AG04450 (cell line): ENCODE data around the gene SLC35G2. TPM values are rescaled to one million over a fixed set of nuclear protein-coding genes. Genes with fewer than 3 reads are reported as not detected.

Experiments used
- CTCF ChIA-PET: fragments of 300-600, 350-600 bp; formaldehyde crosslinking; extraction: SDS; loops from one replicate; lab custom pipeline; 2022; ENCODE audit warnings: antibody characterized with exemption, inconsistent platforms; lab: Charles Lee
- POLR2A ChIA-PET: fragments of 350-600 bp; formaldehyde crosslinking; extraction: SDS; loops from one replicate; lab custom pipeline; 2021; ENCODE audit warnings: antibody characterized with exemption, inconsistent platforms; lab: Yijun Ruan, JAX
- DNase-seq: peaks from one replicate; pipeline ENCODE4 v3.0.0-alpha.2; 2011; ENCODE audit warnings: low read depth, low spot score
- H3K27ac ChIP-seq: one replicate; pipeline ENCODE4 v1.5.1; 2012; ENCODE audit warnings: low read depth, low read length, control low read depth
- H3K27me3 ChIP-seq: one replicate; pipeline ENCODE4 v1.6.0; 2012; ENCODE audit warnings: low read length; ENCODE audit not compliant: control insufficient read depth, insufficient read depth
- H3K4me3 ChIP-seq: 2 replicates; pipeline ENCODE4 v1.5.1; 2011; ENCODE audit warnings: mild to moderate bottlenecking, low read depth, low read length, control low read depth
- H3K9me3 ChIP-seq: 2 replicates; pipeline ENCODE4 v1.5.1; 2012; ENCODE audit warnings: low read length; ENCODE audit not compliant: control insufficient read depth, insufficient read depth
- CTCF ChIP-seq: IDR thresholded peaks from 2 replicates; pipeline ENCODE4 v1.5.1; 2011; ENCODE audit warnings: low read depth, low read length, control low read depth, inconsistent platforms
- polyA plus RNA-seq: library from polyadenylated mRNA; depleted of rRNA; stranded (reverse); fragments of >200 nt; gene quantifications from 2 replicates; pipeline ENCODE4 v1.2.3, GENCODE V29; 2011

The SLC35G2 gene
- polyA plus RNA-seq, 1 experiment: 18.1 TPM

- no peak overlapping the region for H3K4me3 ChIP-seq
- DNase-seq: no peak
- CTCF ChIA-PET: interaction anchor here (0.9 kb wide), 1 partner anchor 197 kb away, joined by 3 read pairs; no protein-coding TSS in a partner anchor
- H3K9me3 ChIP-seq: no peaks in the 10 kb centered on the region; the same call in 1 of the 2 replicates
- H3K27ac ChIP-seq: no peak overlapping the region
- TF ChIP-seq CTCF: no peak
- no peaks in the 10 kb centered on the region for H3K27me3 ChIP-seq
- POLR2A ChIA-PET: no interaction called here
Measured at GRCh38 chr3:136817448-136817847, 1.5 kb upstream of the SLC35G2 start.

GRCh38 chr3:136818191-136818768, 646 bp upstream of the SLC35G2 start:
- H3K27ac ChIP-seq: peak overlapping the region; percentile 96

GRCh38 chr3:136819392-136819730, 435 bp downstream of the SLC35G2 start:
- H3K4me3 ChIP-seq: peak overlapping the region; percentile 80
- POLR2A ChIA-PET: interaction anchor here (0.9 to 1.0 kb wide), 2 partner anchors 32 to 67 kb away, joined by 3 to 4 read pairs; partner anchors contain the start of gene STAG1
- CTCF ChIA-PET: interaction anchor here (1.6 kb wide), 1 partner anchor 195 kb away, joined by 9 read pairs; no protein-coding TSS in a partner anchor
- H3K27me3 ChIP-seq: no peaks in the 10 kb centered on the region
- DNase-seq: no peak
- peak overlapping the region; percentile 96 for H3K27ac ChIP-seq
- TF ChIP-seq CTCF: no peak
- H3K9me3 ChIP-seq: no peaks in the 10 kb centered on the region; the same call in 1 of the 2 replicates

More at GRCh38 chr3:136818191-136818768, 646 bp upstream of the SLC35G2 start:
- POLR2A ChIA-PET: interaction anchor here (0.9 to 1.0 kb wide), 2 partner anchors 31 to 66 kb away, joined by 3 to 4 read pairs; partner anchors contain the start of gene STAG1
- no peaks in the 10 kb centered on the region for H3K27me3 ChIP-seq
- CTCF ChIA-PET: interaction anchor here (0.9 kb wide), 1 partner anchor 196 kb away, joined by 3 read pairs; no protein-coding TSS in a partner anchor
- DNase-seq: peak; percentile 59
- H3K9me3 ChIP-seq: no peaks in the 10 kb centered on the region; the same call in 1 of the 2 replicates
- H3K4me3 ChIP-seq: peak overlapping the region; percentile 80
- TF ChIP-seq CTCF: no peak

- ChIA-PET CTCF (interaction anchor here (1.3 to 1.6 kb wide), 3 partner anchors 68 to 514 kb away, joined by 3 to 9 read pairs (median 3); partner anchors contain the start of gene STAG1), POLR2A (interaction anchor here (0.6 to 1.0 kb wide), 3 partner anchors 35 to 67 kb away, joined by 3 read pairs; no protein-coding TSS in a partner anchor)
- DNase-seq: no peak
- Histone ChIP-seq H3K9me3 (no peaks in the 10 kb centered on the region; the same call in 1 of the 2 replicates), H3K27ac (peak overlapping the region; percentile 96), H3K27me3 (no peaks in the 10 kb centered on the region), H3K4me3 (peak overlapping the region; percentile 80)
- TF ChIP-seq CTCF: no peak
Measured at GRCh38 chr3:136819731-136820679, 1.1 kb downstream of the SLC35G2 start.
